HG02642 (cell line): Measurements from ENCODE around the gene FAN1.
A peak's percentile ranks its signal among the peaks of the same experiment; 100 is the strongest.
"Not testable (repeated sequence)": the region's sequence is repeated elsewhere in the genome, so short reads cannot be mapped to it uniquely, and the experiment has no call there.

Experiments
- ATAC-seq: cut with Tn5 transposase; IDR thresholded peaks from one replicate; pipeline ENCODE4 v1.9.1; 2021; ENCODE audit warnings: mild to moderate bottlenecking; ENCODE audit not compliant: unreplicated experiment, poor library complexity

FAN1 gene

DNA sequence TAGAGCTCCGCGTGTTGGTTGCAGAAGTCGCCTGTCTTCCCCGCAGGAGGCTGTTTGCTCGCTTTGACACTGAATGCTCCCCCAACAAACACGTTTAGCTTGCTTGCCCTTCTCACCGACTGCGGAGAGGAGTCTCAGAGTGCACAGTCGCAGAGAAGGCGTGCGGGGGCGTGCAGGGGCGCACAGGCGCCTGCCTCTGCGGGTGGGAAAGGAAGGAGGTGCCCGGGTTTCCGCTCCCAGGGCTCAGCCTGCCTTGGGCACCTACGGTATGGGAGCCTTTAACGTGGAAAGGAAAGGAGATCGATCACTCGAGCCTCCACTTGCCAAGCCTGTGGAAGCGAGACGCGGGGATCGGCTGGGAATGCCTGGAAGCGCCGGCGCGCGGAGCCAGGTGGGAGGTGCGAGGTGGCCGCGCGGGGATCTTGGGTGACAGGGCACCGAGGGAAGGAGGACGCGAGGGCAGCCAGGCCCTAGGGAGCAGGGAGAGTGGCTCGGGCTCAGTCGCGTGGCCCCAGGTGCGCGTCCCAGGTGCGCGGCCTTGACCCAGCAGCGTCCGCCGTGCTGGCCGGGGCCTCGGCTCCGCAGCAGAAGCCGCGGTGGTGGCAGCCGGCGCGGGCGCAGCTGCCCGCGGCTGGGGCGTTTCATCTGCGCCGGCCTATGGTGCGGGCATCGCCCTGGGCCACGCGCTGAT, at the start of gene FAN1:
Gene FAN1 (plus strand): TSS at position 419 of the 691 bp plus-strand sequence. CDS start 749 bp downstream, outside the sequence.
- ATAC-seq, result peak; percentile 95

DNA sequence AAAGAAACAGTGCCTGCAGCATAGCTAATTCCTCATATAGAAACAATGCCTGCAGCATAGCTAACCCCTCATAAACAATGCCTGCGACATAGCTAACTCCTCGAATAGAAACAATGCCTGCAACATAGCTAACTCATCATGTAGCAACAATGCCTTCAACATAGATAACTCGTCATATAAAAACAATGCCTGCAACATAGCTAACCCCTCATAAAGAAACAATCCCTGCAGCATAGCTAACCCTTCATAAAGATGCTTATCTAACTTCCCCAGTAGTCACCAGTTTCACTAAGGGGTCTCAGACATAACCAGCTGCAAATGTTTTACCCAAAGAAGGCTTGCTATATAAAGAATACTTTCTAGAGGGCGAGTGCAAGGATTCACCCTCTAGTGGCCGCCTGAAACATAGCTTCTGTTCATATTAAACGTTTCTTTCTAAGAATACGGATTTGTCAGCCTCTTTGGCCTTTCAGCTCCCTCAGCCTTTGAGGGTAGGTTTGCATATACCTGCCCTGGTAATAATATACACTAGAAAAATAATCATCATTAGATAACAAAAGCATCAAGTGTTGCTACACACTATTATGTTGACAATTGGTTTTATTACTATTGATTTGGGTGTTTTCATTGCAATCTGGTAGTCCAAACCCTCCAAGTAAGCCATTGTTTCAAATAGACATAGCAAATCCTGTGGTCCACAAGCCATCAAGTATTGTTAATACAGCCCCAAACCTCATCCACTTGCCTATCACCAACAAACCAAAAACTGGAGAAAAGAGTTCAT, 44.4 kb upstream of the FAN1 start:
- ATAC-seq, result no peak

DNA sequence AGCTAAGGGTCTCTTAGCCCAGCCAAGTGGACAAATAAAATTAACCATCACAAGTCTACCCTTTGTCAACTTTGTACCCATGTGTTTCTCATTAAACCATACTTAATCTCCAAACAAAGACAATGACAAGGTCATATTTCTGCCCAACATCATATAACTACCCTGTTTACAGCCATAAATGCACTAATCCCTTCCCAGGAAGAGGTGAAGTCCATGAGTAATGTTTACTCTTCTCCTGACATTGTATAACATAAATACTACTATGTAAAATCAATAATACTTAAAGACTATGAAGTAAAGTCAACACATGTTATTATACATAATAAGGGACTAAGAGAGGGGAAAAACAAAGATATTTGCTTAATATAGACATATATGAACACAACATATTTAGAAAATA, 38.5 kb upstream of the FAN1 start:
- ATAC-seq, result no peak

DNA sequence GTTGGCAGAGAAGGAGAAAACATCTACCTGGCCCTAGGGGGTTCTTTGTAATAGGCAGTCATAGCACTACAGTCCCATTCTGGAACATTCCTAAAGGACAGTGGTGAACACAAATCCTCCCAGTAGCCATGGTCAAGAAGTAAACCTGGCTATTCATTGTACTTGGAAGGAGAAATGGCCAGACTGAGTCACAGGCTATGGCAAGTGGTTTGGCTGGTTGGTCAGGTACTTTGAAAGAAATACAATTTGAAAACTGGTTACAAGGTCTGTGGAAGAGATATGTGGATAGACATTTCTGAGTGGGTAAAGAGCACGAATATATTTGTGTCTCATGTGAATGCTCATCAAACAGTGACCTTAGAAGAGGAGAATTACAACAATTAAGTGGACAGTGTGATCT, 33.0 kb upstream of the FAN1 start:
- ATAC-seq, result no peak

DNA sequence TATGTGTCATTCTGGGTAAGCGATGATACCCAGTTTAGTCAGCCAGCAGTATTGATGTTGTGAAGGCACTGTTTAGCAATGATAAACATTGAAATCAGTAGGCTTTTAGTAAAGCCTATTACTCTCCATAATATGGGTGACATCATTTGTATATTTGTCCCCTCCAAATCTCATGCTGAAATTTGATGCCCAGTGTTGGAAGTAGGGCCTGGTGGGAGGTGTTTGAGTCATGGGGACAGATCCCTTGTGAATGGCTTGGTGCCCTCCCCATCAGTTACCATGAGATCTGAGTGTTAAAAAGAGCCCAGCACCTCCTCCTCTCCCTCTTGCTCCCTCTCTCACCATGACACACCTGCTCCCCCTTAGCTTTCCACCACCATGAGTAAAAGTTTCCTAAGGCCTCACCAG, 31.4 kb upstream of the FAN1 start:
- no peak for ATAC-seq

DNA sequence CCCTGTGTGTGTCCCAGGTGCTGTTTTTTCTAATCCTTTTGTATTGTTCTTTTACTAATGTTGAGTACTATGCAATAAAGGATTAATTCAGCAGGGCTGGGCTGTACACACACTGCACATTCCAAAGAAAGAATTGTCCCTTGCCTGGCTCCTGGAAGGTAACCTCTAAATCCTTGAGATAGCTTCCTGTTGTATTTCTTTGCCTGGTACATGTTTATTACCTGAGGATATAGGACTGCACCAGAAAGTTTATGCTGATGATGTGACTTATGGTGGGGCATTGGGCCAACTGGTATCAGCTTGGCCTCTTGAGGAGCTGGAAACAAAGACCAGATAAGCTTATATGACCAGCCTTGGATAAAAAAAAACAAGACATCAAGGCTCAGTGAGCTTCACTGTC, 26.6 kb upstream of the FAN1 start:
- no peak for ATAC-seq

DNA sequence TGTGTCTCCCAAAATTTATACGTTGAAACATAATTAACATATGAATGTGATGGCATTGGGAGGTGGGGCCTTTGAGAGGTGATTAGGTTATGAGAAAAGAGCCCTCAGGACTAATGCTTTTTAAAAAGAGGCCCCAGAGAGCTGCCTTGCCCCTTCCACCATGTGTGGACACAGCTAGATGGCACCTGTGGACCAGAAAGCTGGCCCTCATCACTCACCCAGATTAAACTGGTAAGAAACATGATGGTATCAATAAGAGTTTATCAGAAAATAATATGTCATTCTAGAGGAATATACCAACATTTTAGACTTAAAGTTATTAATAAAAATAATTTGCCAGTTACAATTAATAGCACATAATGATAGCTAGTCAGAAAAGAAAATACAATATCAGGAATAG, 25.2 kb upstream of the FAN1 start:
- ATAC-seq, result no peak

DNA sequence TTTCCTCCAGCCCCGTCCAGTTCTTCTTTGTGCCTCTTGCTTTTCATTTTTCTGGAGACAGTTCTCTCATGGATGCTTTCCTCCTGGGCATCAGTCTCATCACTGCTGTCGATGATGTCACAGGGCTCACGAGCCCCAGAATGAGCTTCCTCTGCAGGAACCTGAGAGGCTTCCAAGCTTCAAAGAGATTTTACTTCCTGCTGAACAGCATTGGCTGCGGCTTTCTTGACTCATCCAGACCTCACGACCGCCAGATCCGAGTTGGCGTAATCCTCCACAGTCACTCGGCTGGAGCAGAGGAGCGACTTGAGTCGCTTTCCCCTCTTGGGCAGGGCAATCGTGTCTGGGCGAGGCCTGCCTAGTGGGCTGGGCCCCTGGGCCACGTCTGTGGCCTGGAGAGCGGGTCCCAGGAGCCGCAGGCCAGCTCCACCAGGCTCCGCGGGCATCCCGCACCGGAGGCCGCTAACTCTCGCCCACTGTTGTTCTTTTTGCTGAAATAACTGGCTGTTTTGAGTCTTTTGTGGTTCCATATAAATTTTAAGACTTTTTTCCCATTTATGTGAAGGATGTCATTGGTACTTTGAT, 20.8 kb upstream of the FAN1 start:
- no peak for ATAC-seq

DNA sequence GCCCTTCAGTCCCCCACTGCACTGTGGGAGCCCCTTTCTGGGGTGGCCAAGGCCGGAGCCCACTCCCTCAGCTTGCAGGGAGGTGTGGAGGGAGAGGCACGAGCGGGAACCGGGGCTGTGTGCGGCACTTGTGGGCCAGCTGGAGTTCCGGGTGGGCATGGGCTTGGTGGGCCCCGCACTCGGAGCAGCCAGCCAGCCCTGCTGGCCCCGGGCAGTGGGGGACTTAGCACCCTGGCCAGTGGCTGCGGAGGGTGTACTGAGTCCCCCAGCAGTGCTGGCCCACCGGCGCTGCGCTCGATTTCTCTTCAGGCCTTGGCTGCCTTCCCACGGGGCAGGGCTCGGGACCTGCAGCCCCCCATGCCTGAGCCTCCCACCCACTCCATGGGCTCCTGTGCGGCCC, 20.0 kb upstream of the FAN1 start:
- not testable (repeated sequence) for ATAC-seq

DNA sequence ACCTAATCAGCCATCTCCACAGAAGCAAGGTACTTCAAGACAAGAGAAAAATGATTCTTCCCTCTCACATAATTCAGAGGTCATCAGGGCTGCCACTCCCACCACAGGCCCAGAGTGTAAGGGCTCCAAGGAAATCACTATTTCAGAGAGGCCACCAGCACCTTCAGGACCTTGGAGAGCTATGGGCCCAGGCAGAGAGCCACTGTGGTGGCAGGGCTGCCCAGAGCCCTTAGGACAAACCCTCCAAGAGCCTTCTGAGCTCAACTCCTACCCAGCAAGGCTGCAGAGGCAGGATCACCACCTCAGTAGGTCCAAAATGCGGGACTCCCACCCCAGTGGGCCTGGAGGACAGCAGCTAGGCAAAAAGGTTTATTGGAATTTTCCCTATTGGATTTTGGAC, 17.9 kb upstream of the FAN1 start:
- ATAC-seq, result no peak

DNA sequence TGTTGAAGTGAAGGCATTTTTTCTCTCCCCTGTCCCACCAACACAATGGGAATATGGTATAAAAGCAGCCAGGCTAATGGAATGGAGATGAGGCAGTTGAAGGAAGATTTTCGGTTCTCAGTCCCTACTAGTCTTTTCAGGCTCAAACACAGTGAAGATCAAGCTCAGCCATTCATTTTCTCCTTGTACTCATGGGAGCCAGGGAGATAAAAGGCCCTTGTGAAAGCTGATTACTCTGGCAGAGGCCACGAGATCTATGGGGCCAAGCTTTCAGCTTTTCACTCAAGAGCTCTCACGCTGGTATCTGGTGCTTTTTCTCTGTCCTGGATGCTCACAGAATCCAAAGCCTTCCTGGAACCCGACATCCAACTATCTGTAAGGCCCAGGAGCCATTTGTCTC, 14.5 kb upstream of the FAN1 start:
- no peak for ATAC-seq

DNA sequence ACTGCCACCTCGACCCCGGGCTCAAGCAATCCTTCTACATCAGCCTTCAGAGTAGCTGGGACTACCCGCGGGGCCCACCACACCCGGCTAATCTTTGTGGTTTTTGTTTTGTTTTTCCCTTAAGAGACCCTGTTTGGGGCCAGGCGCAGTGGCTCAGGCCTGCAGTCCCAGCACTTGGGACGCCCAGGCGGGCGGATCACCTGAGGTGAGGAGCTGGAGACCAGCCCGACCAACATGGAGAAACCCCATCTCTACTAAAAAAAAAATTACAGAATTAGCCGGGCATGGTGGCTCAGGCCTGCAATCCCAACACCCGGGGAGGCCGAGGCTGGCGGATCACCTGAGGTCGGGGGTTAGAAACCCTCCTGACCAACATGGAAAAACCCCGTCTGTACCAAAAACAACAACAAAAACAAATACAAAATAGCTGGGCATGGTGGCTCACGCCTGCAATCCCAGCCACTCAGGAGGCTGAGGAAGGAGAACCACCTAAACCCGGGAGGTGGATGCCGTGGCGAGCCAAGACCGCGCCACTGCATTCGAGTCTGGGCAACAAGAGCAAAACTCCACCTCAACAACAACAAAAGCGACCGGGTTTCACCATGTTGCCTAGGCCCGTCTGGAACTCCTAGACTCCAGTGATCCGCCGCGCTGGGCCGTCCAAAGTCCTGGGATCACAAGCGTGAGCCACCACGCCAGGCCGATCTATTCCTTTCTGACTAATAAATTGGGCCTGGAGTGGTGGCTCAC, 8.1 kb upstream of the FAN1 start:
- no peak for ATAC-seq

DNA sequence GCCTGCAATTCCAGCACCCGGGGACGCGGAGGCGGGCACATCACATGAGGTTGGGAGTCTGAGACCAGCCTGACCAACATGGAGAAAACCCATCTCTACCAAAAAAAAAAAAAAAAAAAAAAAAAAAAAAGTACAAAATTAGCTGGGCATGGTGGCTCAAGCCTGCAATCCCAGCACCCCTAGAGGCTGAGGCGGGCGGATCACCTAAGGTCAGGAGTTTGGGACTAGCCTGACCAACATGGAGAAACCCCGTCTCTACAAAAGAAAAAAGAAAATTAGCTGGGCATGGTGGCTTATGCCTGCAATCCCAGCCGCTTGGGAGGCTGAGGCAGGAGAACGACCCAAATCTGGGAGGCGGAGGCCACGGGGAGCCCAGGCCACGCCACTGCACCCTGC, 7.5 kb upstream of the FAN1 start:
- no peak for ATAC-seq

DNA sequence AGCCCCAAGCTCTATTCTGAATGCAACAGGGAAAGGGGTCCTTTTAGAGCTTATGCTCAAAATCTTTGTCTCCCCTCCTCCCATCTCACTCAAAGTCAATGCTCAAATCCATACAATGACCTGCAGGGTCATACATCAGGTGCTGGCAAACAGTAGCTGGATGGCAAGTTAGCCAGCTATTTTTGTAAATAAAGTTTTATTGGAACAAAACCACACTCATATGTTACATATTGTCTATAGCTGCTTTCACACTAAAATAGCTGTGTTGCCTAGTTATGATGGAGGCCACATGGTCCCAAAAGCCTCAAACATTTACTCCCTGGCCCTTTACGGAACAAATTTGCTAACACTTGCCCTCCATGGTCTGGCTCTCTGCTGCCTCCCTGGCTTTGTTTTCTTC, 1.8 kb upstream of the FAN1 start:
- ATAC-seq, result no peak

DNA sequence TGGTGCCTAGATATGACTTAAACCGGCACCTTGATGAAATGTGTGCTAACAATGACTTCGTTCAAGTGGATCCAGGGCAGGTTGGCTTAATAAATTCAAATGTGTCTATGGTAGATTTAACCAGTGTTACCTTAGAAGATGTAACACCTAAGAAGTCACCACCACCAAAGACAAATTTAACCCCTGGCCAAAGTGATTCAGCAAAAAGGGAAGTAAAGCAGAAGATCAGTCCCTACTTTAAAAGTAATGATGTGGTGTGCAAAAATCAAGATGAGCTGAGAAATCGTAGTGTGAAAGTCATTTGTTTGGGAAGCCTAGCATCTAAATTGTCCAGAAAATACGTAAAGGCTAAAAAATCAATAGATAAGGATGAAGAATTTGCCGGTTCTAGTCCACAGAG, 1.1 kb downstream of the FAN1 start:
- no peak for ATAC-seq

DNA sequence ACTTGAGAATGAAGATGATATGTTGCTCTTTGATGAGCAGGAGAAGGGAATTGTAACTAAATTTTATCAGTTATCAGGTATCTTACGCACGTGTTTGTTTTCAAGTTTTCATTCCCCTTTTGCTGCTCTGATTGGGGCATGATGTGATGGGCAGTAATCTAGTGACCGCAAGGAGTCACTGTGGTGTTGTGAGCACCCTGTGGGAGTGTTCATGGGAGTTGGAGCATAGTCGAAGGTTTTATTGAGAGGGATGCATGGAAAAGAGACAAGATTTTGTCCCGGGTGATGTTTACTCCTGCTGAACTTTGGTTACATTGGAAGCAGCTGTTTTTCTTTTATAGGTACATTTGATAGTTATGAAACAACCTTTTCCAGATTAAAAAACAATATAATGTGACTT, 2.1 kb downstream of the FAN1 start:
- ATAC-seq, result no peak

DNA sequence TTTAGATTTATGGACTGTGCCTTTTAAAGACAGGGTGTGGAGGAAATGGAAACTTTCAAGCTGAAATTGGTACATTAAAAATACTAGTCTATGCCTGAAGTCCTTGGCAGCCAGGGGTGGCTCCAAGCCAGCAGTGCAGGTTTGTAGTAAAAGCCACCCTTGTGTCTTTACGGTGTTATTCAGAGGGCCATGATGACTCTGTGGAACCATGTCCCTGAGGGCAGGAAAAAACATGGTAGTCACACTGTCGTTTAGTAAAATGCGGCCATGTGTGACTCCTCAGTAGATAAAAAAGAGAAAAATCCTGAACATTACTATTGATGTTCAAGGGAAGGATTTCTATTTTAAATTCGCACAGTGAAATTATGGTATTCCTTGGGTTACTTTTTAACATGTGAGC, 2.7 kb downstream of the FAN1 start:
- no peak for ATAC-seq

DNA sequence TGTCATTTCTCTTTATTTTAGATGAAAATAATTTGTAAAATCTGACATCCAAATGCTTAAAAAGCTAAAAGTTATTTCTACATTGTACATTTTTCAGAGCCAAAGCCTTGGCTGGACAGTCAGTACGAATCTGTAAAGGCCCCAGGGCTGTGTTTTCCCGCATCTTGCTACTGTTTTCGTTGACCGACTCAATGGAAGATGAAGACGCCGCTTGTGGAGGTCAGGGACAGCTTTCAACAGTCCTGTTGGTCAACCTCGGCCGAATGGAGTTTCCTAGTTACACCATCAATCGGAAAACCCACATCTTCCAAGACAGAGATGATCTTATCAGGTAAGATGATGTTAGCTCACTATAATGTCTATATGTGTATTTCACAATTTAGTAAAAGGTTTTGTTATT, 10.0 kb downstream of the FAN1 start:
- ATAC-seq, result no peak

DNA sequence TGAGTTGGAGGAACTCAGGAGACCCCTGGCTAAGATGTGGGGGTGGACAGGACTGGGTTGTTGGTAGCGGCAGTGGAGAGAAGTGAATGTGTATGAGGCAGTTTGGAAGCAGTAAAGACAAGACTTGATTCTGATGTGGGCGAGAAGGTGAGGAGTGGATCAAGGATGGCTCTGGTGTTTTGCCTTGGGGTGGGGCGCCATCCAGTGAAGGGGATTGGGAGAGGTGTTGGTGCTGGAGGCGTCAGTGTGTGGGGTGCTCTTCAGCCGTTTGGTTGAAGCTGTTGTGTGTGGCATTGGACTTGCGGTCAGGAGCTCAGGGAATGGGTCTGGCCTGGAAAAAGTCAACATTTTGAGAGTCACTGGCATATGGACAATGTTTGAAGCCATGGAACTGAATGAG, 13.3 kb downstream of the FAN1 start:
- no peak for ATAC-seq

DNA sequence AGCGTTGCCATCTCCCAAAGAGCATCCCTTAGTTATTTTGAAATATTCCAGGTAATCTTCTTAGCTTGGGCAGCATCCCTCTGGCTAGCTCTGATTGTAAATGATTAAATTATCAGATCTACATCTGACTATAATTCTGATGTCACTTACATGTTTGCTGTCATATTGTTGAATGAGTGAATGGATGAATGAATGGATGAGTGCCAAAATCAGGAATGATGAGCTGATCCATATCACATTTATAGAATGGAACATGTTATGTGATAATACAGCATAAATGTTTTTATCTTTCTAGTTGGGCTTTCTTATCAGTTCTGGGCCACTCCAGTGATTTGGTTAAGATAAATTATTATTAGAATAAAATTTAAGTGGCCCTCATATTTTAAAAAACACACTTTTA, 14.0 kb downstream of the FAN1 start:
- ATAC-seq, result no peak

DNA sequence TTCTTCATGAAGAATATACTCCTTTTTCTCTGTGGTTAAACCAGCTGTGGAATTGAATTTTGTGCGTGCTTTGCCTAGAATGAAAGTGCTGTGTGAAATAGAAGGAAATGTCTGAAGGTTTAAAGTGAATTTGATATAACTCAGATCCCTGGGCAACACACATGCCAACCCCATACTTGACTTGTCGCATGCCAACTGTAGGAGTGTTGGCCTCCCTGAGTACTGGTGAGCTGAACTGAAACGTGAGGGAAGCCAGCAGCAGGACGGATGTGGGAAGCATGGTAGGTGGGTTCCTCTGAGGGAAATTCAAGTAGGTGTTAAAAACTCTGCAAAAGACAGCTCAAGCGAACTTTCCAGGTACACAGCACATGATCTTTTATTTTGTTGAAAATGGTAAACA, 14.7 kb downstream of the FAN1 start:
- ATAC-seq, result no peak
